Measurements from ENCODE around the gene GLUD2.
"Not testable (repeated sequence)": the region's sequence is repeated elsewhere in the genome, so short reads cannot be mapped to it uniquely, and the experiment has no call there.

Gene GLUD2

DNA sequence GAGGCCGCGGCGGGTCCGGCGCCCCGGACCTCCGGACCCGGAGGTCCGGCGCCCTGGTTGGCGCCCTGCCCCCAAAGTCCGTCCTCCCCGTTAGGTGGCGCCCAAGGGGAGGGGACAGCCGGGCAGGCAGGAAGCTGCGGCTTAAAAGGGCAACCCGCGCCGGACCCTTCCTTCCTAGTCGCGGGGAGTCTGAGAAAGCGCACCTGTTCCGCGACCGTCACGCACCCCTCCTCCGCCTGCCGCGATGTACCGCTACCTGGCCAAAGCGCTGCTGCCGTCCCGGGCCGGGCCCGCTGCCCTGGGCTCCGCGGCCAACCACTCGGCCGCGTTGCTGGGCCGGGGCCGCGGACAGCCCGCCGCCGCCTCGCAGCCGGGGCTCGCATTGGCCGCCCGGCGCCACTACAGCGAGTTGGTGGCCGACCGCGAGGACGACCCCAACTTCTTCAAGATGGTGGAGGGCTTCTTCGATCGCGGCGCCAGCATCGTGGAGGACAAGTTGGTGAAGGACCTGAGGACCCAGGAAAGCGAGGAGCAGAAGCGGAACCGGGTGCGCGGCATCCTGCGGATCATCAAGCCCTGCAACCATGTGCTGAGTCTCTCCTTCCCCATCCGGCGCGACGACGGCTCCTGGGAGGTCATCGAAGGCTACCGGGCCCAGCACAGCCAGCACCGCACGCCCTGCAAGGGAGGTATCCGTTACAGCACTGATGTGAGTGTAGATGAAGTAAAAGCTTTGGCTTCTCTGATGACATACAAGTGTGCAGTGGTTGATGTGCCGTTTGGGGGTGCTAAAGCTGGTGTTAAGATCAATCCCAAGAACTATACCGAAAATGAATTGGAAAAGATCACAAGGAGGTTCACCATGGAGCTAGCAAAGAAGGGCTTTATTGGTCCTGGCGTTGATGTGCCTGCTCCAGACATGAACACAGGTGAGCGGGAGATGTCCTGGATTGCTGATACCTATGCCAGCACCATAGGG, at the start of gene GLUD2:
TSS of gene GLUD2 (plus strand) at position 170 of the 979 bp plus-strand sequence. CDS start at position 245, 75 bp downstream.
- not testable (repeated sequence) for DNase-seq (ENCODE audit: low read depth in 2 of 3, low spot score in 1 of 3)

DNA sequence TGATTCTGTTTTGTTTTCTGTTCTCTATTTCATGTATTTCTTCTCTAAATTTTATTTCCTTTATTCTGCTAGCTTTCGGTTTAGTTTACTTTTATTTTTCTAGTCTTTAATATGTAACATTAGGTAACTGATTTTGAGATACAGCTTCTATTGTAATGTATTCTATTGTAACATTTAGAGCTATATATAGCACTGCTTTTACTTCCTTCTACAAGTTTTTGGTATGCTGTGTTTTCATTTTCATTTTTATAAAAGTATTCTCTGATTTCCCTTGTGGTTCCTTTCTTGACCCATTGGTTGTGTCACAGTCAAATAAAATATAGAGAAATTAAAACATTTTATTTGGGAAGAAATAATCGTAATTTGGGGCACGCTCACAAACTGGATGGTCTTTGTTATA, 48.0 kb upstream of the GLUD2 start:
- DNase-seq (ENCODE audit: low read depth in 2 of 3, low spot score in 1 of 3): no peak

DNA sequence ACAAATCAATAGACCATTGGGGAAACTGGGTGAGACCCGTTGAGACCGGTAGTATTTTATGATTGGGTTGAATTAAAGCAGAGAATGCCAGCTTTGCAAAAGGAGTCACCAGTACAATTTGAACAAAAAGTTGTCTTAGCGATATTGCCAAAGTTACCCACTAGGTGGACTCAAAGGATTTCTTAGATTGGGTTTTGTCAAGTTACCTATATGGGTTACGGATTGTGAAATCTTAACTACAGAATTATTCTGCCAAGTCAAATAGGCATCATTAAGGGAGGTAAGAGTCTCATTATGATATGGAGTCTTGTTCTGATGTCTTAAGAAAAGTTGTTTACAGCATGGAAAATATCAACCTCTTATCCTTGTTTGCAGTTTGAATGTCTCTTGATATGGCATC, 46.8 kb upstream of the GLUD2 start:
- no peak for DNase-seq (ENCODE audit: low read depth in 2 of 3, low spot score in 1 of 3)

DNA sequence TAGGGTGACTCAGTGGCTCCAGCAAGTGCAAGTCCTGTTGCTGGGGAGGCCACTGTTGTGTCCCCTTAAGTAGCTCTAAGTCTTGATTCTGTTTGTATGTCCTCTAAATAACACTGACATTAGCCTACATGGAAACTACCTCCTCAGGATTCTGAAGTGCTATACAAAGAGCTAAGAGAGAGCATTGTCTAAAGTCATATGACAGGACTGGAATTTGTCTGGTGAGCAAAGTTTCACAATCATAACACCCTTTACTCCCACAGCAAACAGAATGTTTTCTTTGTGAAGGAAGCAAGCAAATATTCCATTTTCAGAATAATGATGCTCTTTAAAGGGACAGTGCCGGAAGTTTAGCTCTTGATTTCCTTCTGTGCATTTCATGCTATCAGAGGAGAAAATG, 38.5 kb upstream of the GLUD2 start:
- no peak for DNase-seq (ENCODE audit: low read depth in 2 of 3, low spot score in 1 of 3)

DNA sequence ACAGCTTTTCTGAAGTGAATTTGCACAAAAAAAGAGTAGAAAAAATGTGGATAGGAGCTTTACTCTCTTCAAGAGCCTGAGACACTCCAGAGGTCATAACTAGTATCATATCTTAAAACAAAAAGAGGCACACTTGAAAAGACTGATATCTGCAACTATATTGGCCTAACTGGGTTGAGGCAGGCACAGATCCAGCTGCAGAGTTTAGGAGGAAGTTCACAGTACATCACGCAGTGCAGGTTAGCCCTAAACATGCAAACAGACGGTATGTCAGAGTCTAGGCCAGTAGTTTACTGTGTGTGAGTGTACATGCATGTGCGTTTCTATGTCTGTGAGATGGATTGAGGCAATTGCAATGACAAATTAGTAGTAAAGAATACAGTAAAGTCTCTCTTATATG, 37.6 kb upstream of the GLUD2 start:
- DNase-seq (ENCODE audit: low read depth in 2 of 3, low spot score in 1 of 3): no peak

DNA sequence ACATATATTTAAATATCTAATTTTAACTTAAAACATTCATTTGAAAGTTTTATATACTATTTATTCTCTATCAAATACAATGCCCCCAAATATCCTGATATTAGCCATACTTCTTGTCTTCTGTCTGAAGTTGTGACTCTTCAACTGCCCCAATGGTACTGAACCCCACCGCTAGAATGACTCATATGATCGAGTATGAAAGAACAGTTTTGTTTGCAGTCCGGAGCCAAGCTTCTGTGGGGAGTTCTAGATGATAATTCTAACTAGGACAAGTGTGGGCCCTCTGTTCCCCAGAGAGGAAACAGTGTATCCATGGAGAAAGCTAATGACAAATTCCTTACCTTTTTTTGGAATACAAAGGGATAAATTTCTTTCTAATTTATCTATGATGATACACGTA, 37.2 kb upstream of the GLUD2 start:
- no peak for DNase-seq (ENCODE audit: low read depth in 2 of 3, low spot score in 1 of 3)

DNA sequence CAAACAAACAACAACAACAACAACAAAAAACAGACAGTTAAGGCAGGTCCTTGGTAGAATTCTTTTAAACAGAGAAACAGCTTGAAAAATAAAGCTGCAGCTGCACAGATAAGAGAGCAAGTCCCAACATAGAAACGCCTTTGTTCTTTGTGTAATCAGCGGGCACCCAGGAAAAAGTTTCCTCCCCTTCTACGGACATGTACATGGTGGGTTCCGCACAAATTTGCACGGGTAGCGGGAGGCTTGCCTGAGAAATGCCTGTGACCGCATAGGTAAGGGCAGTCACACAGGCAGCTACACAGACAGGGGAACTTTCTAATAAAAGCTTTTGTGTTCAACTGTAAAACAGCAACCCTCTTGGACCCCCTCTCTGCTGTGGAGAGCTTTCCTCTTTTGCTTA, 36.2 kb upstream of the GLUD2 start:
- no peak for DNase-seq (ENCODE audit: low read depth in 2 of 3, low spot score in 1 of 3)

DNA sequence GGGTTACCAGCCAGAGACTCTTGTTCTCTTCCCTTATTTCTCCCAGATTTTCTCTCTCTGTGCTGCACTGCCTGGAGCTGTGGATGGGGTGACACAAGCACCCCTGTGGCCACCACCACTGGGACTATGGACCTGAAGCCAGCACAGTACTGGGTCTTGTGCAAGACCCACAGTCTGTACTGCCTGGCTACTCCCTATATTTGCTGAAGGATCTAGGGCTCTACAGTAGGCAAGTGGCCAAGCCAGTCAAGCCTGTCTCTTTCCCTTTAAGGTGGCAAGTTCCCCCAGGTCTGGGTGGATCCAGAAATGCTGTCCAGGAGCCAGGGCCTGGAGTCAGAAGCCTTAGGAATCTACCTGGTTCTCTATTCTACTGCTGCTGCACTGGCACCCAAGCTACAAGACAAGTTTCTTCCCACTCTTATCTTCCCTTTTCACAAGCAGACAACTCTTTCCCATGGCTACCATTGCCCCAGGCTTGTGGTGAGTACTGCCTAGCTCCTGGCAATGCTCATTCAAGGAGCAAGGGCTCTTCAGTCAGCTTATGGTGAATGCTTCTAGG, 33.4 kb upstream of the GLUD2 start:
- no peak for DNase-seq (ENCODE audit: low read depth in 2 of 3, low spot score in 1 of 3)

DNA sequence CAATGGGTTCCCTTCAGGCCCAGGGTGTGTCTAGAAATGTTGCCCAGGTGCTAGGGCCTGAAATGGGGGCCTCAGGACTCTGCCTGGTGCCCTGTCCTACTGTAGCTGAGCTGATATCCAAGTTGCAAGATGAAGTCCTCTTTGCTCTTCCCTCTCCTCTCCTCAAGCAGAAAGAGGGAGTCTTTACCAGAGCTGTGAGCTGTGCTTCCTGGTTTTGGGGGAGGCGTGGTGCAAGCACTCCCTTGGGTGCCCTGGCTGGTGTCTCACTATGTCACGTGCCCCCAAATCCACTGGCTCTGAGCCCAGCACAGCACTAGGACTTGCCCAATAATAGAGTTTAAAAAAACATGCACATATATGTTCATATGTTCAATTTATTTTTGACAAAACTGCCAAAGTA, 32.6 kb upstream of the GLUD2 start:
- no peak for DNase-seq (ENCODE audit: low read depth in 2 of 3, low spot score in 1 of 3)

DNA sequence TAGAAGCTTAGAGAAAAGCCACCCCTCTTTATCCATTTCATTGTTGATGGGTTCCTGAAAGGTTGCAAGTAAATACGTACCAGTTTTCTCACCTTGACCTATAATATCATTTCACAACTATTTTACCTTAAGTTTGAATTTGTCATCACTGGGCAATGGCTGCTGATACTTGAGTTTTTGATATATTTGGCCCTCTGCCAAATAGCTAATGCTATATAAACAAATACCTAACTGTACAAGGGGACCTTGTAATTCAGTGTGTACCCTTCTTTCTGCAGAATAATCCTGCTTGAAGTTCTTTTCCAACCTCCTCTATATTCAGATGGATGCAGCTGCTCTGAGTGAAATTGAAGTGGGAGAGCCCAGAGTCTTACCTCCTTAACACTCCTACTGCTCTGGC, 19.0 kb upstream of the GLUD2 start:
- no peak for DNase-seq (ENCODE audit: low read depth in 2 of 3, low spot score in 1 of 3)

DNA sequence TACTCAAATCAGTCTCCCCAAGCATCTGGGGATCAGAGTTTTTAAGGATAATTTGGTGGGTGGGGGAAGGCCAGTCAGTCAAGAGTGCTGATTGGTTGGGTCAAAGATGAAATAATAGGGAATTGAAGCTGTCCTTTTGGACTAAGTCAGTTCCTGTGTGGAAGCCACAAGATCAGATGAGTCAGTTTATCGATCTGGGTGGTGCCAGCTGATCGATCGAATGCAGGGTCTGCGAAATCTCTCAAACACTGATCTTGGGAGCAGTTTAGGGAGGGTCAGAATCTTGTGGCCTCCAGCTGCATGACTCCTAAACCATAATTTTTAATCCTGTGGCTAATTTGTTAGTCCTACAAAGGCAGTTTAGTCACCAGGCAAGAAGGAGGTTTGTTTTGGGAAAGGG, 17.3 kb upstream of the GLUD2 start:
- DNase-seq (ENCODE audit: low read depth in 2 of 3, low spot score in 1 of 3): no peak

DNA sequence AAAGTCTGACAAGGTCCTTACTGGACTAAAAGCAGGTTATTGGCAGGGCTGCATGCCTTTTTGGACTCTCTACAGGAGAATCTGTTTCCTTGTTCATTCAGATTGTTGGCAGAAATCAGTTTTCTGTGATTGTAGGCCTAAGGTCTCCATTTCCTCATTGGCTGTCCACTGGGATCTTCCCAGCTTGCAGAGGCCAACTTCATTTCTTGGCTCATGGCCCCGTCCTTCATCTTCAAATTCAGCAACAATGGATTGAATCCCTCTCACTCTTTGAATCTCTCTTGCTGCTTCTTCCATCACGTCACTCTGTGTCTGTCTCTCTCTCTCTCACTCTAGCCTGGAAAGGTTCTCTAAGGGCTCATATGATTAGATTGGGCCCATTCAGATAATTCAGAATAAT, 14.9 kb upstream of the GLUD2 start:
- DNase-seq (ENCODE audit: low read depth in 2 of 3, low spot score in 1 of 3): no peak

DNA sequence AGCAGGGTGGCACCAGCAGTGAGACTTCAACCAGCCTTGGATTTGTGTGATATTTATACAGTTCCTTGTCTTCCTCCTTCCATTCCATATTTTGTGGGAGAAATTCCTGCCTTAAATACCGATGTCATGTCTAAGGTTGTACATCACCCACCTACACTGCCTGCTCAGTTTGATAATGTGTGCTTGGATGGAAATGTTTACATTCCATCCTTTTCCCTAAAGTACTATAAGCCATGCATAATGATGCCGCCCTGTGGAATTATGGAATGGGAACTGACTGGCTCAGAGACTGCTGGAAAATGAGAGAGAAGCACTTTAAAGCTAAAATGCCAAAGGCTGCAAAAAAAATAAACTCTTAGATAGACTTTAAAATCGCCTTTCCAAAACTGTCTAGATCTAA, 11.3 kb upstream of the GLUD2 start:
- no peak for DNase-seq (ENCODE audit: low read depth in 2 of 3, low spot score in 1 of 3)

DNA sequence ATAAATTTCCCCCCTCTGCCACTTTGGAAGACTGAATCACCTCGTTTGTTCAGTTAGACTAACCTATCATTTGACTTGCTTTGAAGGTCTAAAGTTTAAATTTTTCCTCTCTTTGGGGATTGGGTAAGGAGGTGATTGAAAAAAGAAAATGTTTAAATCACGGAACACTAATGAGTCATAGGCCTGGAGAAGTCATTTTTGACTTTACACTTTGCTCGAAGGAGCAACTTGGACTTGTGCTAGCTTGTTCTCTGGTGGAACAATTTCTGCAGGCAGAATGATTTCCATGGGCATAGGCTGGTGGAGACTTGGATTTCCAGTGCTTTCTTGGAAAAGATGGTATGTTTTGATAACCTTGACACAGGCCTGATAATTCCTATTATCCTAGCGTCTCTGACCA, 10.5 kb upstream of the GLUD2 start:
- no peak for DNase-seq (ENCODE audit: low read depth in 2 of 3, low spot score in 1 of 3)

DNA sequence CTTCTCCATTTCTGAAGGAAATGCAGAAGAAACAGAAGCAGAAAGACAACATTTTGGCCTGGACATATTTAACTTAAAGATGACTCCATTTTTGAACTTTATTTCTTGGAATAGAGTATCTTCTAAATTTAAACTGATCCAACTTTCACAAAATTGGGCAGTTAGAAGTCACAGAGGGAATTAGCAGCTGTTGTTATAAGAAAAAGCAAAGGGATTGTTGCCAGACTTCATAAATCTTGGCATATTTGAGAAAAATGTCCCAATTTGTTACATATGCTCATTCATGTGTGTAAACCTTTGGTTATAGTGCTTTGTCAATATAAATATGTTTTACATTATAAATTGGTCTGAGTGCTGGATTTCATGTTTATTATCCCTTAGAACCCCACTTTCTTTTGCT, 3.4 kb downstream of the GLUD2 start:
- no peak for DNase-seq (ENCODE audit: low read depth in 2 of 3, low spot score in 1 of 3)

DNA sequence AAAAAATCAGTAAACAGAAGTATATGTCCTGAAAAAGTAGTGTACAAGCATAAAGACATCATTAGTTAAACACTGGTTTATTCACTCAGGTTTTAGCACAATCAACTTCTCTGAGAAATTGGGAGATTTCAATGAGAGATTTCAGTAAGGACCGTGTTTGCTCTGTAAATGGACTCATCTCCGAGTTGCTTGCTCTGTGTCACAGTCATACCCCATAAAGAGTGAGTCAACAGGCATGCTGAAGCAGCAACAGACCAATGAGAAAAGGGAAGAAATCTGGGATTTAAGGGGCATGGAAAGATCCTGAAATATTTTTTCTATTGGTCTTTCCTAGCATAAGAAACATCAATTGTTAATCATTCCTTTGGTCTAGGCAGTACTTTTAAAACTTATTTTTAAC, 4.7 kb downstream of the GLUD2 start:
- no peak for DNase-seq (ENCODE audit: low read depth in 2 of 3, low spot score in 1 of 3)

DNA sequence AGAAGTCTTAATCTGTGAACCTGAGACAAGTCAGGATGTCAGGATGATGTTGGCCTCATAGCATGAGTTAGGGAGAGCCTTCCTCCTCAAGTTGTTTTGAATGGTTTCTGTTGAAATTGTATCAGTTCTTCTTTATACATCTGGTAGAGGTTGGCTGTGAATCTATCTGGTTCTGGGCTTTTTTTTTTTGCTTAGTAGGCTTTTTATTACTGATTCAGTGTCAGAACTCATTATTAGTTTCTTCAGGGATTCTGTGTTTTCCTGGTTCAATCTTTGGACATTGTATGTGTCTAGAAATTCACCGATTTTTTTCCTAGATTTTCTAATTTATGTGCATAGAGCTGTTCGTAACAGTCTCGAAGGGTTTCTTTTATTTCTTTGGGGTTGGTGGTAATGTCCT, 14.9 kb downstream of the GLUD2 start:
- DNase-seq (ENCODE audit: low read depth in 2 of 3, low spot score in 1 of 3): no peak

DNA sequence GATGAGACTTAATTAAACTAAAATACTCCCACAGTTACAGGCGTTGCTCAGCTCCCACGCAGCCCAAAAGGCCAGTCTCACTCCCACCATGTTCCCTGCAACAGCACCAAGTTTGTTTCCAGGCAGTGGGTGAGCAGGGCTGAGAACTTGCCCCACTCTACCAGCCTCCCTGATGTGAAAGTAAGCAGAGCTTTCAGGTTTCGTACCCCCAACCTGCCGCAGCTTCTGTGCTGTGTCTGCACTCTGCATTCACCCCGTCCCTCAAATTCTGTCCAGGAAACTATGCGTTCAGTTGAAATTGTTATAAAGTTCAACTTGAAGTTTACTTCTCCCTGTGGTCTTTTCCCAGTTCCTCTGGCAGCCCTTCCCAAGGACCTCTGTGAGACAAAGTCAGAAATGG, 17.2 kb downstream of the GLUD2 start:
- DNase-seq (ENCODE audit: low read depth in 2 of 3, low spot score in 1 of 3): no peak

DNA sequence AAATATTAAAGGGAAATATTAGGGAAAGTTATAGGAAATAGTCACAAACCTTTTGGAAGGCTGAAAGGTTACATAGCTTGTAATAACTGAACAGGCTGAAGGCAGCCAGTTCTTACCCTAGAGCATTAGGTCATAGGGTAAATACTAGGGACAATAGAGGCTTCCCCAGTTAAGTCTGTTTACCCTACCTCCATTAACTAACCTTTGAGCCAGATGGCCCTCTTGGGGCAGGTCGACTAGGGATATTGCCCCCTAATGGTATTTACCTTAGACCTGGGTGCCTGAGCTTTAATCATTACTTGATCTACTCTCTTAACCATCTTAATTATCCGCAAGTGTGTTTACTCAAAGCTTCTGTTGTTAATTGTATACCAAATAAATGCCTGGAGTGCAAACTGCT, 36.8 kb downstream of the GLUD2 start:
- DNase-seq (ENCODE audit: low read depth in 2 of 3, low spot score in 1 of 3): not testable (repeated sequence)

DNA sequence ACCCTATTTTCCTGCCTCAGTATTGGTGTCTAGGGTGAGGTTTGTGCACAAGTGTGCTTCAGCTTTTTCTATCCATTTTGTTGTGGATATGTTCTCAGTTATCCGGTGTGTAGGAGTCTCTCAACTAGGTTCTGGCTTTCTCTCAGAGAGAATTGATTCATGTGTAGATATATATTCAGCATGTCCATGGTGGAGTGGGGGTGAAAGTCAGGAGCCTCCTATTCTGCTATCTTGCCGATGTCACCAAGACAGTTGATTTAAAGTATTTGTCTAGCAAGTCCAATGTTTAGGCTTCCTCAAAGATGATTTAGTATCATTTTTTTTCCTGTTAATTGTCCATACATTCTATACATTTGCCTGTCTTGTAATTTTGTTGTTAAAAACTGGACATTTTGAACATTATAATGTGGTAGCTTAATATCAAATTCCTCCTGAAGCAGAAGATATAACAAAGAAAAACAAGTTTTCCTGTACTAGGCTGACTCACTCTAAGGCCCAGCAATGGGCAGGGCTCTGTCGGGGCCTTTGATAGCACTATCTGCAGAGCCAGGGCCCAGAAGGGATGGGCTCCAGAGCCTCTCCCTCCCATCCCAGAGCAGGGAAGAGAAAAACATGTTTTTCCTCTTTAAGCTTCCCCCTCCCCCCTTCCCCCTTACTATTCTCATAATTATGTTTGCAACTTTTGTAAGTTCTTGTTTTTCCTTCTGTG, 37.6 kb downstream of the GLUD2 start:
- no peak for DNase-seq (ENCODE audit: low read depth in 2 of 3, low spot score in 1 of 3)

DNA sequence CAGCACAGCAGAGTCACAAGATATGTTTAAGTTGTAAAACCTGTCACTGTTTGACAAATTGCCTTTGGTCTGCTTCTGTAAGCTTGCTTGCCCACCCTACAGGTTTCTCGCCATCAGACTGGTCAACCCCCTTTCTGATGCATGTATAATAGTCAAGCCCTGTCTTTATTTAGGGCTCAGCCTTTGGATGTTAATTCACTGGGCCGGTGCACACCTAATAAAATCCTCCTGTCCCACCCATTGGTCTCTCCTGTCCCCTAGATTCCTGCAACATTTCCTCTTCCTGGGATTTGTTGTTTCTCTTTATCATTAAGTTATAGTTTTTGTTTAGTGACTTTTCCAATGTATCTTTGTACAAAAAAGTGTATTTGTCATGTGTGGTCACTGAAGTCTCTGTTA, 38.2 kb downstream of the GLUD2 start:
- no peak for DNase-seq (ENCODE audit: low read depth in 2 of 3, low spot score in 1 of 3)

DNA sequence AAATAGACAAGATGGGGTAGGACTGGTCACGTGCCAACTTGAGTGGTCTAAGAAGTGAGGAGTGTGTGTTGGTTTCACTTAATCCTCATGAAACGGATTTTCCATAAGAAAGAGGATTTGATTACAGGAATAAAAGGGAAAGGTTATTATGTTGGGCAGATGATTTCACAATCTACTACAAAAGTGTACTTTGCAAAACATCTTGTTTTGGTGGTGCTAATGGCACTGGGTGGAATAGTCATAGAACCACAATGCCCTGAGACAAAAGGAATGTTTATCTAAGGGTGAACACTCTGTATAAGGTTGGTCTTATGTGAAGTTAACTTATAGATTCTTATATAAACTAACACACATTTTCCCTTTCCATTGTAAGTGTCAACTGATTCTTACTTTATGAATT, 45.6 kb downstream of the GLUD2 start:
- DNase-seq (ENCODE audit: low read depth in 2 of 3, low spot score in 1 of 3): no peak

Measured in stimulated activated CD4-positive, alpha-beta T cell treated with anti-CD3 and anti-CD28 coated beads, Interleukin-12 subunit alpha, Interleukin-12 subunit beta, amount 100 ng/mL, for 48 hours (primary cell).